Endothelial cell of hepatic sinusoid (primary cell): ENCODE results near the gene GPR78.

Source experiments
- in situ Hi-C: cut with HindIII; loops from 2 replicates; pipeline ENCODE4 v1.10.0; 2017; ENCODE audit warnings: low sequenced_read_pairs

GPR78 gene

GRCh38 chr4:8546766-8547107 is 33.5 kb upstream of the GPR78 start:
- in situ Hi-C loops, result no loop called here

GRCh38 chr4:8547108-8547911 is 32.9 kb upstream of the GPR78 start:
- in situ Hi-C loops, result no loop called here

- in situ Hi-C loops, result no loop called here
These were observed 32.1 kb upstream of the GPR78 start for GRCh38 chr4:8547912-8548730.

GRCh38 chr4:8548731-8549351 is 31.4 kb upstream of the GPR78 start:
- in situ Hi-C loops, result no loop called here

GRCh38 chr4:8549352-8549931 is 30.8 kb upstream of the GPR78 start:
- in situ Hi-C loops, result no loop called here

- in situ Hi-C loops, result no loop called here
These were observed 29.5 kb upstream of the GPR78 start for GRCh38 chr4:8550691-8551090.

GRCh38 chr4:8552024-8552423 is 28.2 kb upstream of the GPR78 start:
- in situ Hi-C loops, result no loop called here

GRCh38 chr4:8552581-8553205 is 27.5 kb upstream of the GPR78 start:
- in situ Hi-C loops, result no loop called here

- in situ Hi-C loops, result no loop called here
These were observed 27.0 kb upstream of the GPR78 start for GRCh38 chr4:8553216-8553615.

GRCh38 chr4:8553991-8554405 is 26.2 kb upstream of the GPR78 start:
- in situ Hi-C loops, result no loop called here

- in situ Hi-C loops, result no loop called here
These were observed 25.6 kb upstream of the GPR78 start for GRCh38 chr4:8554555-8555100.

GRCh38 chr4:8555716-8556115 is 24.5 kb upstream of the GPR78 start:
- in situ Hi-C loops, result no loop called here

GRCh38 chr4:8556341-8557150 is 23.6 kb upstream of the GPR78 start:
- in situ Hi-C loops, result no loop called here

GRCh38 chr4:8557151-8558076 is 22.8 kb upstream of the GPR78 start:
- in situ Hi-C loops, result no loop called here

GRCh38 chr4:8558080-8558960 is 21.9 kb upstream of the GPR78 start:
- in situ Hi-C loops, result no loop called here

- in situ Hi-C loops, result no loop called here
These were observed 21.2 kb upstream of the GPR78 start for GRCh38 chr4:8559011-8559410.

GRCh38 chr4:8559524-8560264 is 20.5 kb upstream of the GPR78 start:
- in situ Hi-C loops, result no loop called here
